GM20431 (cell line): ENCODE measurements around the gene GPC2.
"Not testable (repeated sequence)": the region's sequence is repeated elsewhere in the genome, so short reads cannot be mapped to it uniquely, and the experiment has no call there.

ENCODE experiments used
- in situ Hi-C: fragments of 300-500 bp; cut with MseI, MboI; formaldehyde crosslinking; loops from one replicate; pipeline ENCODE4 v1.15.0; 2020; ENCODE audit warnings: low sequenced_read_pairs; ENCODE audit not compliant: unreplicated experiment

Gene GPC2

DNA sequence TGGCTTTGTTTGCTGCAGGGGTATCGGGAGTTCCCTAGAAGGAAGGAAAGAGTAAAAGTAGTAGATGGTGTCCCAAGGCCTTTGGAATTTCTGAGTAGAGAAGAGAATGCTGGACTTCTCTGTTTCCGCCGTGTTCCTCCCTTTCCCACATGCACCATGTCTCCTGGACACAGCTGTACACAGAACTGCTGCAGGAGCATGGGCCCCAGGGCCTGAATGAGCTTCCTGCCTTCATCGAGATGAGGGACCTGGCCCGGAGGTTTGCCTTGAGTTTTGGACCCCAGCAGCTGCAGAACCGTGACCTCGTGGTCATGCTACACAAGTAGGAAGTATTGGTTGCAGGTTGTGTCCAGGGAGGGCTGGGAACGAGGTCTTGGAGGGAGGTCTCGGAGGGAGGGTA is 27.3 kb upstream of the GPC2 start:
- in situ Hi-C loops: no loop called here

GRCh38 chr7:100200693-100201092 is 23.5 kb upstream of the GPC2 start:
- in situ Hi-C loops: no loop called here

GRCh38 chr7:100198266-100198665 is 21.1 kb upstream of the GPC2 start:
- in situ Hi-C loops: no loop called here

GRCh38 chr7:100195901-100196322 is 18.7 kb upstream of the GPC2 start:
- in situ Hi-C loops: not testable (repeated sequence)

- in situ Hi-C loops: no loop called here
Observed at GRCh38 chr7:100195222-100195621, 18.0 kb upstream of the GPC2 start.

DNA sequence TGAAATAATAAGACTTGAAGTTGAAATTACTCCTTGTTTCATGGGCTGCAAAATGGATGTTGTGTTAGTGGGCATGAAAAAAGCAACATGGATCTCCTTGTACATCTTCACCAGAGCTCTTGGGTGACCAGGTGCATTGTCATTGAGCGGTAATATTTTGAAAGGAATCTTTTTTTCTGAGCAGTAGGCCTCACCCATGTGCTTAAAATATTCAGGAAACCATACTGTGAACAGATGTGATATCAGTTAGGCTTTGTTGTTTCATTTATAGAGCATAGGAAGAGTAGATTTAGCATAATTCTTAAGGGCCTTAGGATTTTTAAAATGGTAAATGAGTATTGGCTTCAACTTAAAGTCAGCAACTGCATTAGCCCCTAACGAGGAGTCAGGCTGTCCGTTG is 15.8 kb upstream of the GPC2 start:
- in situ Hi-C loops: no loop called here

GRCh38 chr7:100192281-100192862 is 15.2 kb upstream of the GPC2 start:
- in situ Hi-C loops: not testable (repeated sequence)

DNA sequence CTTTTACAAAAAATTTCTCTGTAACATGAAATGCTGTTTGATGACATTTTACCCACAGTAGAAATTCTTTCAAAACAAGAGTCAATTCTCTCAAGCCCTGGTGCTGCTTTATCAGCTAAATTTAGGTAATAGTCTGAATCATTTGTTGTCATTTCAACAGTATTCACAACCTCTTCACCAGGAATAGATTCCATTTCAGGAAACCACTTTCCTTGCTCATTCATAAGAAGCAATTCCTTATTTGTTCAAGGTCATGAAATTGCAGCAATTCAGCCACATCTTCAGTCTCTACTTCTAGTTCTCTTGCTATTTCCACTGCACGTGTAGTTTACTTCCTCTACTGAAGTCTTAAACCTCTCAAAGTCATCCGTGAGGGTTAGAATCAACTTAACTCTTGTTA is 14.6 kb upstream of the GPC2 start:
- in situ Hi-C loops: no loop called here

GRCh38 chr7:100190048-100190711 is 13.0 kb upstream of the GPC2 start:
- in situ Hi-C loops: no loop called here

DNA sequence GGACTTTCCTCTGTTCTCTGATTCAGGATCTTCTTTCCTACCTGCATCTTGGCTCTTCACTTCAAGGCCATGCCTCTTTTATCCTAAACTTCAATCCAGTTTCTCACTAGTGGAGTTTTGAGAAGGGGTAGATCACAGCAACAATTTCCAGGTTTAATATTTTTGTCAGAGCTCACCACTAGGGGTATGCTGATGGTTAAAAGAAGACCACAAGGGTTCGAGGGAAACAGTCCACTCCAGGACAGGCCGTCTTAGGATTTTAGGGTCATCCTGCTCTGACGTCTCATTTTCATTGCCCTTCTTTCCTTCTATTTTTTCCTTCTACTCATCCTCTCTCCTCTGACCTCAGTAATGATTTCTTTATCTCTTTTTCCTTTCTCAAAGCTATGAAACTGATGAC is 11.9 kb upstream of the GPC2 start:
- in situ Hi-C loops: no loop called here

- in situ Hi-C loops: no loop called here
Observed at GRCh38 chr7:100185726-100186125, 8.5 kb upstream of the GPC2 start.

- in situ Hi-C loops: not testable (repeated sequence)
Observed at GRCh38 chr7:100183090-100183489, 5.9 kb upstream of the GPC2 start.

DNA sequence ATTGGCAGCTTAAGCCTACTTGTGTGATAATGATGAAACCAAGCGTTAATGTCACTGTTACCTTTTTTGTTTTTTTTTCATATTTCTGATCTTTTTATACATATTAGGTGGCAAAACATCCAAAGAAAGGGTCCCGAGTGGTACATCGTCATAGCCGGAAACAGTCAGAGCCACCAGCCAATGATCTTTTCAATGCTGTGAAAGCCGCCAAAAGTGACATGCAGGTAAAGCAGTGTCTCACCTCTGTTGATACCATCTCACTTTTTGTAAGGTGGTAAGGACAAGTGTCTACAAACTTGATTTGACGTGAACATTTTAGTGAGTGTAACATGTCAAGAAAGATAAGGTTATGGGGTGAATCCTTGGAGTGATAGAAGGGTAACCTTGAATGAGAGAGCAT is 5.4 kb upstream of the GPC2 start:
- in situ Hi-C loops: not testable (repeated sequence)

DNA sequence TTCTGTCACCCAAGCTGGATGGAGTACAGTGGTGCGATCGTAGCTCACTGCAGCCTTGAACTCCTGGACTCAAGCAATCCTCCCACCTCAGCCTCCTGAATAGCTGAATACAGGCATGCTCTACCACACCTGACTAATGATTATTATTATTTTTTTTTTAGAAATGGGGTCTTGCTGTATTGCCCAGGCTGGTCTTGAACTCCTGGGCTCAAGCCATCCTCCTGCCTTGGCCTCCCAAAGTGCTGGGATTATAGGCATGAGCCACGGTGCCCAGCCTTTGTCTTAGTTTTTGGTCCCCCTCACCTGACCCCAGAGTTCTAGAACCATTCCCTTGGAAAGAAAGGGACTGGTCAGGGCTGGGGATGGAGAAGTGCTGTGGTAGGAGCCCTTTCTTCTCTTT is 2.9 kb upstream of the GPC2 start:
- in situ Hi-C loops: not testable (repeated sequence)

- in situ Hi-C loops: no loop called here
Observed at GRCh38 chr7:100176096-100177044, 811 bp downstream of the GPC2 start.

- in situ Hi-C loops: no loop called here
Observed at GRCh38 chr7:100175296-100175935, 1.8 kb downstream of the GPC2 start.

DNA sequence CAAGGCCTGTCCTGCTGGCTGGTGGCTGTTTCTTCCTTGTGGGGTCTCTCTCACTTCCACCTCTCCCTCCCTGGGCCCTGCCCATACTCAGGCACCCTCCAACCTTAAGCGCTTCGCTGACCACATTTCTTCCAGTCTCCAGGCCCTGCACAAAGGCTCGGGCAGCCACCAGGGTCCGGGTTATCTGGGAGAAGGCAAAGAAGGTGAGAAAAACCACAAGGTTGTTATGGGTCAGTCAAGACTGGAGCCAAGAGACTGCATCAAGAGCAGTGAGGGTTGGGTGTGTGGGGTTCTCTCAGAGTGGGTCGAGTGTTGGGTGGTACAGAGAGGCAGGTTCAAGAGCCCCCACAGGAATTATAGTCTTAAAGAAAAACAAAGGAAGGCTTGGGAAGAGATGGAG is 2.6 kb downstream of the GPC2 start:
- in situ Hi-C loops: no loop called here

DNA sequence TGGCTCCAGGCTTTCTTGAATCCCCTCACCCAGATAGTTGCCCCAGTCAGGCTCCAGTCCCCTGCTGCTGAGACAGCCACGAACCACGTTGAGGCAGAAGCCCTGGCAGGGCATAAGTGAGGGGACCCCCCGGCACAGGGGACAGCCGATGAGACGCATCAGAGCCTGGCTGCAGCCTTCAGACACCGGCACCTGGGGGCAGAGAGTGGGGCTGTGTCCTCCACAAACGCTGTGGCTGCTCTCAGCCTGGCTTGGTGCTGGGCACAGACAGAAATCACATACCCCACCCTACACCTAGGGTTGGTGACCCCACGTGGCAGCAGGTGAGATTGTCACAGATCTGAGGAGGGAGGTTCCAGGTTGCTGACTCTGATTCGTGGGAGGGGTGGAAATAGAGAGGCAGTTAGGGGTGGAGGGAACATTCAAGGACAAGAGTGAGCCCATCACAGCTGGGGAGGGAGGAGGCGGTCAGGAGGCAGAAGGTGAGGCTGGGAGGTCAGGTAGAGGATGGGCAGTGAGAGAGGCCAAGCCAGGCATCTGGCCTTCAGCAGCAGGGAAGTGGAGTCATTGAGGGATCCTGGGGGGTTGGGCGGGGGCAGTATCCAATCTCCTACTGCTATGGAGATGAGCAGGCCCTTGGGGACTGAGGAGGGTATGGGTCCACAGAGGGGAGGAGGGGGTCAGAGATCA is 3.2 kb downstream of the GPC2 start:
- in situ Hi-C loops: no loop called here

- in situ Hi-C loops: no loop called here
Observed at GRCh38 chr7:100171840-100172239, 5.3 kb downstream of the GPC2 start.

- in situ Hi-C loops: no loop called here
Observed at GRCh38 chr7:100171087-100171681, 6.0 kb downstream of the GPC2 start.
